Measurements from ENCODE around the gene CDON.
"Not testable (repeated sequence)": the region's sequence is repeated elsewhere in the genome, so short reads cannot be mapped to it uniquely, and the experiment has no call there.

Gene CDON

DNA sequence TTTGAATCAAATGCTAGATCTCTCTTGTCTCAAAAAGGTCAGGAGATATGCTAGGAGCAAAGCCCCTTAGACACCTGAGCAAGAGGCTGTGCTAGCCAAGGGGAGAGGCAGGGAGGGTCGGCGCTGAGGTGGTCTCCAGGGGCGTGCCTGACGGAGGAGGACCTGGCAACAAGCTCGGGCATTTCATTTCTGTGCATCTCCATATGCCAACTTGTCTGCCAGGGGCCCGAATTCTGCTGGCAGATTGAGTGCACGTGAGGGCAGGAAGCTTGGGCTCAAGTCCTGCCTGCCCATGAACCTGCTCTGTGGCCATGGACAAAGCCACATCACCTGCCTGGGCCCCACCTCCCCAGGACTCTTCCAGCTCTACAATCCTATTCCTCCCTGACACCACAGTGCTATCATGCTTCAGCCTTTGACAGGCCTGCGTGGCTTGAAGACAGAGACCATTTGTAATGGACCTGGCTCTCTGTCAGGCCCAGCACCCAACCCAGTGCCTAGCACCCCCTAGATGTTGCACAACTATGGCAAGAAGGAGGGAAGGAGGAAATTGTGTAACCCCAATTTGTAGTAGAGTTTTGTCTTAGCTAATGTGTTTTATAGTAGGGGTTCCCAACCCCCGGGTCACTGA, 133.1 kb downstream of the CDON start:
- DNase-seq (ENCODE audit: low spot score) (no peak), FAIRE-seq (no peak)

GRCh38 chr11:125926682-125927081, 136.0 kb downstream of the CDON start:
- DNase-seq (ENCODE audit: low spot score) (no peak), FAIRE-seq (no peak)

GRCh38 chr11:125925804-125926203, 136.9 kb downstream of the CDON start:
- FAIRE-seq (no peak), DNase-seq (ENCODE audit: low spot score) (no peak)

DNA sequence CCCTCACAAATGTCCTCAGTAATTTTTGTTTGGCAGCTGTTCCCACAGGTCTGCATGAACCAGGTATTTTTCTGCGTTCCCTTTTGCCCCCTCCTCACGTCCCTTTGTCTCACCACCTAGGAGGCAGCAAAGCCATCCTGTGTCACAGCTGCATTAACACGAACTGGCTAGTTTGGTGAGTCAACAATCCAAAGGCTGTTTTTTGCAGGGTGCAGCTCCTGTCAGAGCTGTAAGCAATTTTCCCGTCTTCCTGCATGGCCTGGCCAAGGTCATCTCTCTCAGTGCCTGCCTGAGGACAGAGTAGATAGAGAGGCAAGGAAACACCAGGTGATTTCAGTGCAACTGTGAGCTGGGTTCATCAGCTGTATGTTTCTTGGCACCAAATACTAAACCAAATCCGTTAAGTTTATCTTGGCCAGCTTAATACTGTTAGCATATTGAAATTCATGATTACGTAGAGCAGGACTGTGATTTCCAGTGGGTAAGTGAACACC, 137.4 kb downstream of the CDON start:
- FAIRE-seq: no peak
- no peak for DNase-seq (ENCODE audit: low spot score)

- FAIRE-seq: no peak
- DNase-seq (ENCODE audit: low spot score): no peak
These were observed 138.2 kb downstream of the CDON start for GRCh38 chr11:125924384-125925007.

GRCh38 chr11:125923633-125924032, 139.0 kb downstream of the CDON start:
- no peak for FAIRE-seq

GRCh38 chr11:125923012-125923579, 139.6 kb downstream of the CDON start:
- peak; percentile 47 for DNase-seq (ENCODE audit: low spot score)
- no peak for FAIRE-seq

More at GRCh38 chr11:125923633-125924032, 139.0 kb downstream of the CDON start:
- DNase-seq (ENCODE audit: low spot score): no peak

- FAIRE-seq (no peak), DNase-seq (ENCODE audit: low spot score) (no peak)
These were observed 140.5 kb downstream of the CDON start for GRCh38 chr11:125922156-125922555.

DNA sequence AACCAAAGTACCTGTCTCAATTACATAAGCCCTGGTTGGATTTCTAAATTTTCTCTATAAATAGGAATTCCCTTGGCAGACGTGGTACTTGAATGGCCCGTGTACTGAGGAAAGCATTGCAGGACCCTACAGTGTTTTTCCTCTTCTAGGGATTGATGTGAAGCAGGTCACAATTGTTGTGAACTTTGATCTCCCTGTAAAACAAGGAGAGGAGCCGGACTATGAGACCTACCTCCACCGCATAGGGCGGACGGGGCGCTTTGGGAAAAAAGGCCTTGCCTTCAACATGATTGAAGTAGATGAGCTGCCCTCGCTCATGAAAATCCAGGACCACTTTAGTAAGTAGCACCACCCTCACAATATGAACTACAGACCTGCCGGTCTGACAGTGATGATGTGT, 141.6 kb downstream of the CDON start:
- FAIRE-seq (no peak), DNase-seq (ENCODE audit: low spot score) (no peak)

DNA sequence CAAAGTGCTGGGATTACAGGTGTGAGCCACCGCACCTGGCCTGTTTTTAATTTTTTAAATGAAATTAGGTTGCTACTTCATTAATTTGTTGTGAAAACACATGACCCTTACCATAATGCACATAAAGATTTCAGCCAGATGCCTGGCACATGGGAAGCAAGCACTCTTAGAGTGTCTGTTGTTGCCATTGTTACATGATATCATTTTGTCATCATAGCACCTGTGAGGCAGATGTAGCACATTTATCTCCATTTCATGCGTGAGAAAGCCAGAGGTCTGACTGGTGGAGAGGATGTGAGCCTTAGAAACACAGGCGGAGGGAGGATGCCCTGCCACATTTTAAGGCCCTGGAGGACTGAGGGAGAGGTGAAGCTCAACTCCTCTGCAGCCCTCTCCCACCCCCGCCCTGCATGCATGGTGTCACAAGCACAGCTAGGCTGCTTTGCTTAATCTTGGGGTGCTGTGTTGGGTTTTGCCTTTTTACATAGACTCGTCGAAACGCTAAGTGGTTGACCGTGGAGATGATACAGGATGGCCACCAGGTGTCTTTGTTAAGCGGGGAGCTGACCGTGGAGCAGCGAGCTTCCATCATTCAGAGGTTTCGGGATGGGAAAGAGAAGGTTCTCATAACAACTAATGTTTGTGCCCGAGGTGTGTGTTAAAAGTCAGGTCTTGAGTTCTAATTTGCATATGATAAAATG, 144.4 kb downstream of the CDON start:
- DNase-seq (ENCODE audit: low spot score) (no peak), FAIRE-seq (no peak)

DNA sequence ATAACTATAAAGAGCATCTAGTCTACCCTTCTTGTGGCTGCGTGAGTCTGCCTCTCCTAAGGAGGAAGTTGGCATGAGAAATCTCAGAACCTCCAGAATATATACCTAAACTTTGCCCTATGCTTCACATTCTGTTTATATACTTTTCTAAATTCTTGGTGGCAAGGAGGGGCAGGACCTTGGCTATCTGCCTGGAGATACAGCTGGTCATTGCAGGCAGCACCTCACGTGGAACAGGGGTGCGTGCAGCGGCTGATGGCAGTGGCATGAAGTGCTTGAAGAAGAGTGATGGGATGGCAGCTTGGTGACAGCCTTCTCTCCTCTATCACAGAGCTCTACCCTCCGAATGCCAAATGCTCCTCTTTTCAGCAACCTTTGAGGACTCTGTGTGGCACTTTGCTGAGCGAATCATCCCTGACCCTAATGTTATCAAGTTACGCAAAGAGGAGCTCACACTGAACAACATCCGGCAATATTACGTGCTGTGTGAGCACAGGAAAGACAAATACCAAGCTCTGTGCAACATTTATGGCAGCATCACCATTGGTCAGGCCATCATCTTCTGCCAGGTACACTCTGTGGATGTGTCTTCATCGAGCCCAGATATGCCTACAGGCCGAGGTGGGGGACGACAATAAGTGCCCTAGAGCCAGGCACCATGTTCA, 145.9 kb downstream of the CDON start:
- DNase-seq (ENCODE audit: low spot score) (no peak), FAIRE-seq (no peak)

DNA sequence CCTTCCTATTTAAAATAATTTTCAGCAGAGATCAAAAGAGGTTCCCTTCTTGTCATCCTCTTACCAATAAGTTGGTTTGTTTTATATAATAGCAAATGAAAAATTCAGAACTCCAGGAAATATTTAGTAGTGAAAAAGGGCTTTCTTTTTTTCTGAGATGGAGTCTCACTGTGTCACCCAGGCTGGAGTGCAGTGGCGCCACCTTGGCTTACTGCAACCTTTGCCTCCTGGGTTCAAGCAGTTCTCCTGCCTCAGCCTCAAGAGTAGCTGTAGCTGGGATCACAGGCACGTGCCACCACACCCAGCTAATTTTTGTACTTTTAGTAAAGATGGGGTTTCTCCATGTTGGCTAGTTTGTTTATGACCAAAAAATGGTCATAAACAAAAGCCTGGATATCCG, 148.1 kb downstream of the CDON start:
- not testable (repeated sequence) for DNase-seq (ENCODE audit: low spot score); FAIRE-seq

GRCh38 chr11:125910226-125910849, 152.3 kb downstream of the CDON start:
- FAIRE-seq (no peak), DNase-seq (ENCODE audit: low spot score) (no peak)

Data from RCC 7860 (cell line).